Activated CD8-positive, alpha-beta T cell treated with anti-CD3 and anti-CD28 coated beads, Interleukin-2, amount 10 ng/mL, durations not matched to agents 7 days and 5 days (primary cell): ENCODE measurements around the gene TAS2R39. TPM values are rescaled to one million over a fixed set of nuclear protein-coding genes. Genes with fewer than 3 reads are reported as not detected.

Experiments
- total RNA-seq, 2 experiments: library from RNA; stranded (reverse); gene quantifications; one replicate each; pipeline ENCODE4 v1.2.3, GENCODE V29; 2021

TAS2R39 gene
- total RNA-seq, 2 experiments from 2014 or later, result not detected

Other genes with a start within 250 kb of the TAS2R39 start
- gene TRPV5, start 249.7 kb upstream of the TAS2R39 start, total RNA-seq, result not detected
- gene LLCFC1, start 243.9 kb upstream of the TAS2R39 start, total RNA-seq, result not detected
- 1 to 10 TPM; 1.0 to 1.1 TPM for gene KEL, start 221.1 kb upstream of the TAS2R39 start, total RNA-seq
- not detected for gene OR9A2, start 156.3 kb upstream of the TAS2R39 start, total RNA-seq
- not detected for gene OR6V1, start 131.1 kb upstream of the TAS2R39 start, total RNA-seq
- not detected for gene PIP, start 51.3 kb upstream of the TAS2R39 start, total RNA-seq
- not detected for gene TAS2R40, start 38.6 kb downstream of the TAS2R39 start, total RNA-seq
- 100 to 1,000 TPM; 254 to 255 TPM for gene GSTK1, start 80.0 kb downstream of the TAS2R39 start, total RNA-seq
- gene TMEM139, start 101.5 kb downstream of the TAS2R39 start, total RNA-seq, result under 1 TPM; 0.29 to 0.65 TPM
- gene CASP2, start 104.9 kb downstream of the TAS2R39 start, total RNA-seq, result 100 to 1,000 TPM; 111 to 115 TPM
- gene CLCN1, start 132.7 kb downstream of the TAS2R39 start, total RNA-seq, result under 1 TPM in 1 of 2 experiments, not detected in 1; 0.13 TPM
- 1 to 10 TPM; 2.2 to 2.4 TPM for gene FAM131B, start 179.3 kb downstream of the TAS2R39 start, total RNA-seq
- 100 to 1,000 TPM; 179 to 192 TPM for gene ZYX, start 197.9 kb downstream of the TAS2R39 start, total RNA-seq
- 10 to 100 TPM; 12.4 to 15.7 TPM for gene EPHA1, start 225.4 kb downstream of the TAS2R39 start, total RNA-seq